Measurements from ENCODE around the gene HOXA9.

DNA sequence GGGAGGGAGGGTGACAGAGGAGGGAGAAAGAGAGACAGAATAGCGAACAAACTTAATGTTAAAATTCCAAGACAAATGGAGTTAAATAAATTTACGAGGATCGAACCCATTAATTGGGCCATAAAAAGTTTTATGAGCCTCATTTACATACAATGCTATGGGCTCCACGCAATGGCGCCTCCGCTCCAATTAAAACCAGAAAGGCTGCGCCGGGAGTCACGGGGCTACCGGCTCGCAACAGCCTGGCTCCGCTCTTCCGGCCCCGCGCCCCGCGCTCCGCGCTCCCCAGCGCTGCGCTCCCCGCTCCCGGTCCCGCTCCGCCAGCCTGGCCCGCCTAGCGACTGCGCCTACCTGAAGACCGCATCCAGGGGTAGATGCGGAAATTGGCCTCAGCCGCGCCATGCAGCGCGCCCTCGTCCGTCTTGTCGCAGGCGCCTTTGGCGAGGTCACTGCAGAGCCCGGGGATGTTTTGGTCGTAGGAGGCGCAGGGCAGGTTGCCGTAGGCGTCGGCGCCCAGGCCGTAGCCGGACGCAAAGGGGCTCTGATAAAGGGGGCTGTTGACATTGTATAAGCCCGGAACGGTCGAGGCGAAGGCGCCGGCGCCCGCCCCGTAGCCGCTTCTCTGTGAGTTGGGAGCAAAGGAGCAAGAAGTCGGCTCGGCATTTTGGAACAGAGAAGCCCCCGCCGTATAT lies 9.4 kb downstream of the HOXA9 start:
- TF ChIP-seq, protein P1, sequence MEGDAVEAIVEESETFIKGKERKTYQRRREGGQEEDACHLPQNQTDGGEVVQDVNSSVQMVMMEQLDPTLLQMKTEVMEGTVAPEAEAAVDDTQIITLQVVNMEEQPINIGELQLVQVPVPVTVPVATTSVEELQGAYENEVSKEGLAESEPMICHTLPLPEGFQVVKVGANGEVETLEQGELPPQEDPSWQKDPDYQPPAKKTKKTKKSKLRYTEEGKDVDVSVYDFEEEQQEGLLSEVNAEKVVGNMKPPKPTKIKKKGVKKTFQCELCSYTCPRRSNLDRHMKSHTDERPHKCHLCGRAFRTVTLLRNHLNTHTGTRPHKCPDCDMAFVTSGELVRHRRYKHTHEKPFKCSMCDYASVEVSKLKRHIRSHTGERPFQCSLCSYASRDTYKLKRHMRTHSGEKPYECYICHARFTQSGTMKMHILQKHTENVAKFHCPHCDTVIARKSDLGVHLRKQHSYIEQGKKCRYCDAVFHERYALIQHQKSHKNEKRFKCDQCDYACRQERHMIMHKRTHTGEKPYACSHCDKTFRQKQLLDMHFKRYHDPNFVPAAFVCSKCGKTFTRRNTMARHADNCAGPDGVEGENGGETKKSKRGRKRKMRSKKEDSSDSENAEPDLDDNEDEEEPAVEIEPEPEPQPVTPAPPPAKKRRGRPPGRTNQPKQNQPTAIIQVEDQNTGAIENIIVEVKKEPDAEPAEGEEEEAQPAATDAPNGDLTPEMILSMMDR (IDR thresholded peaks at IDR 0.05; ENCODE audit: insufficient read depth, low read length) = no peak
- no peak for TF ChIP-seq POLR2AphosphoS5 (IDR thresholded peaks at IDR 0.05; ENCODE audit: low read depth)
- TF ChIP-seq GABPA (IDR thresholded peaks at IDR 0.05; ENCODE audit: low read depth) = no peak
- no peak for TF ChIP-seq SPI1 (IDR thresholded peaks at IDR 0.05; ENCODE audit: borderline replicate concordance, low read depth)
- TF ChIP-seq, protein P2, sequence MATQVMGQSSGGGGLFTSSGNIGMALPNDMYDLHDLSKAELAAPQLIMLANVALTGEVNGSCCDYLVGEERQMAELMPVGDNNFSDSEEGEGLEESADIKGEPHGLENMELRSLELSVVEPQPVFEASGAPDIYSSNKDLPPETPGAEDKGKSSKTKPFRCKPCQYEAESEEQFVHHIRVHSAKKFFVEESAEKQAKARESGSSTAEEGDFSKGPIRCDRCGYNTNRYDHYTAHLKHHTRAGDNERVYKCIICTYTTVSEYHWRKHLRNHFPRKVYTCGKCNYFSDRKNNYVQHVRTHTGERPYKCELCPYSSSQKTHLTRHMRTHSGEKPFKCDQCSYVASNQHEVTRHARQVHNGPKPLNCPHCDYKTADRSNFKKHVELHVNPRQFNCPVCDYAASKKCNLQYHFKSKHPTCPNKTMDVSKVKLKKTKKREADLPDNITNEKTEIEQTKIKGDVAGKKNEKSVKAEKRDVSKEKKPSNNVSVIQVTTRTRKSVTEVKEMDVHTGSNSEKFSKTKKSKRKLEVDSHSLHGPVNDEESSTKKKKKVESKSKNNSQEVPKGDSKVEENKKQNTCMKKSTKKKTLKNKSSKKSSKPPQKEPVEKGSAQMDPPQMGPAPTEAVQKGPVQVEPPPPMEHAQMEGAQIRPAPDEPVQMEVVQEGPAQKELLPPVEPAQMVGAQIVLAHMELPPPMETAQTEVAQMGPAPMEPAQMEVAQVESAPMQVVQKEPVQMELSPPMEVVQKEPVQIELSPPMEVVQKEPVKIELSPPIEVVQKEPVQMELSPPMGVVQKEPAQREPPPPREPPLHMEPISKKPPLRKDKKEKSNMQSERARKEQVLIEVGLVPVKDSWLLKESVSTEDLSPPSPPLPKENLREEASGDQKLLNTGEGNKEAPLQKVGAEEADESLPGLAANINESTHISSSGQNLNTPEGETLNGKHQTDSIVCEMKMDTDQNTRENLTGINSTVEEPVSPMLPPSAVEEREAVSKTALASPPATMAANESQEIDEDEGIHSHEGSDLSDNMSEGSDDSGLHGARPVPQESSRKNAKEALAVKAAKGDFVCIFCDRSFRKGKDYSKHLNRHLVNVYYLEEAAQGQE (IDR thresholded peaks at IDR 0.05; ENCODE audit: insufficient replicate concordance, low read depth) = no peak
